DMS 273 treated with DMSO at 0.1 percent for 48 hours (cell line): ENCODE results near the gene THPO.

Source experiments
- DNase-seq: peaks from one replicate; lab custom pipeline; 2025; lab: John Stamatoyannopoulos, UW

The THPO gene

DNA sequence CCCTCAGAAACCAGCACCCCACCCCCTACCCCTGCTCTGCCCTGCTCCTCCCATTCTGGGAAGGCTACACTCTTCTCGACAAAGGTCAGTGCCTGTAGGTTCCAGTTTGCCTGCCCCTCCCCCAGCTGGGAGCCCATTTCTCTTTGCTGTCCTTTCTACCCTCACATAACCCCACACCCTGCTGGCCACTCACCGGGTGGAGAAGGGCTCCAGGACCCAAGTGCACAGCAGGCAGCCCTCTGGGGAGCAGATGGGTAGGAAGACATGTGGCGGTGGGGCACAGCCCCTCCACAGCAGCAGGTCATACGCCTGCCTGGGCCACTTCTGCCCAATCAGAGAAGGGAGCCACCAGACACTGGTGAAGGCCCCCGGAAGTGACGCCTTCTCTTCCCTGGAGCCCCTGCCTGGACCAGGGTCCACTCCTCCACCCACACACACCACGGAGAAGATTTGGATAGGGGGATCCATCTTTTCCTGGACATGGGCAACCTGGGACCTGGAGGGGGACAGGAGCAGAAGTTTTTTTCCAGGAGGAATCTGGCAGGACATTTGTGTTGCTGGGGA lies at the start of gene THPO:
TSS of gene THPO (minus strand) at position 326 of the 564 bp plus-strand sequence. CDS start 1,948 bp downstream, outside the sequence.
- no peak for DNase-seq

DNA sequence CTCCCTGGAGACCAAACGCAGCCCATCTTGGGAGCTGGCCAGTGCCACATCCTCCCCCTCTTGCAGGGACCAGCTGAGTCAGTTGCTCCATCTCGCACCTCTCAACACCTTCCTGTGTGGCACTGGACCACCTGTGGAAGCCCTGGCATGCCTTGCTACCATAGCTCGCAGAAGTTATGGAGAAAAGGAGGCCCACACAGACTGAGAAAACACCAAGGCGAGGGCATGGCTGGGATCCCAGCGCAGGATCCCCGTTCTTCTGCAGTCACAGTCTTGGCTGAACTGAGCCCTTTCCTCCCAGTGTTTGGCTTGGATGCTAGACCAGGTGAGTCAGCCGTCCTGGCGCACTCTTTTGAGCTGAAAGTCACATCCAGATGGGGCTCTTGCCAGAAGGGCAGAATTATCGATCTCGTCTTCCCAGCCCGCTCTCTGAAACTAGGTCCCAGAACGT lies 48.7 kb upstream of the THPO start:
- no peak for DNase-seq

DNA sequence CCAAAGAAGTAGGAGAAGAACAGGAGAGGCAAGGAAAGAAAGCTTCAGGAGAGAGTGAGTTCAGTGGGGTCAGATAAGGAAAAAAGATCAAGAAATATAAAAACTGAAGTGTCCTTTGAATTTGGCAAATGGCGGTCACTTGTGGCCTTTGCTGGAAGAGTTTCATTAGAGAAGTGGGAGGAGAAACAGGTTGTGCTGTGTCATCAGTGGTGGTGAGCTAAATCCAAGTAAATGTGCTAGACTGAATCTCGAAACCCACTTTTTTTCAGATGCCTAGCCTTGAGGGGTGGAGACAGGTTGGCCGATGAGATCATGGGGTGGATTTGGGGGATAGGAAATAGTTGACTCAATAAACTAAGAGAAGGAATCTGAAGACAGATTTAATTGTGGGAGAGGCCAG lies 45.6 kb upstream of the THPO start:
- no peak for DNase-seq

DNA sequence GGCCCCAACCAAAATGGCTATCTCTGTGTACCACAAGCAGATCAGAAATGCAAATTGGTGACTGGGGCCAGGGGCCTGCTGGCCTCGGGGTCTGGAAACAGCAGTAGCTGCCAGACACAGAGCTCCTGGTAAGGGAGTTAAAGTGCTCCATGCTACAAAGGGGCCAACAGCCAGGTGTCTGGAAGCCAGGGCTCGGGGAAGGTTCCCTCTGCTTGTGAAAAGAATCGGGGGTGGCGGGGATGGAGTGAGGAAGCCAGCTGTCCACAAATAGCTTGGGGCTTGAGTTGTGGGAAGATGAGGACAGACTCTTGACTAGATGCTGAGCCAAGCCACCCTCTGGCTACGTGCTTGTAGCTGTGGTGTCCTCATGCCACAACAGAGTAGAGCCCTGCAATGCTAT lies 41.2 kb upstream of the THPO start:
- DNase-seq, result no peak

DNA sequence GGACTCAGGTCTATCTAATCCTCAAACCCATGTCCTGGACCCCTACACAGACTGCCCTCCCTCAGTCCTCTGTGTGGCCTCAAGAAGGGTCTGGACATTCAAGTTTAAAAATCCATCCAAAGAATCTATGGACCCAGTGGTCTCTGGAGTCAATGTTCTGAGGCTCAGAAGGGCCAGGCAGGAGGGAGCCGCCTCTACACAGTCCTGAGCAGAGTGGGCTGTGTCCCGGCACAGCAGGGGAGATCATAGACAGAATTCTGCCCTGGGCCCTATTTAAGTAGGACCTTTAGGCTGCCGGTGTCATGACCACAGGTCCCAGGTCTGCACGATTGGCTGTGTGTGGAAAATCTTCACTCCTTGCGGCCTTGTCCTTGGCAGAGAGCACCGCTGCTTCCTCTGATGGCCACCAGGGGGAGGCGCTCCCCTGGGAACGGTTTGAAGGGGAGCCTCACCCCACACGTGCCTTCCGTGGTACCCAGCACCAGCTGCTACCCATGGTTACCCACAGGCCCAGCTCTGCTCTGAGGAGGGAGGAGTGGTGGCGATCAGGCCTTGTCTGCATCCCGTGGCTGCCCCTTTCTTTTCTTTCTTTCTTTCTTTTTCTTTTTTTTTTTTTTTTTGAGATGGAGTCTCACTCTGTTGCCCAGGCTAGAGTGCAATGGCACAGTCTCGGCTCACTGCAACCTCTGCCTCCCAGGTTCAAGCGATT lies 39.8 kb upstream of the THPO start:
- DNase-seq, result peak; percentile 57

DNA sequence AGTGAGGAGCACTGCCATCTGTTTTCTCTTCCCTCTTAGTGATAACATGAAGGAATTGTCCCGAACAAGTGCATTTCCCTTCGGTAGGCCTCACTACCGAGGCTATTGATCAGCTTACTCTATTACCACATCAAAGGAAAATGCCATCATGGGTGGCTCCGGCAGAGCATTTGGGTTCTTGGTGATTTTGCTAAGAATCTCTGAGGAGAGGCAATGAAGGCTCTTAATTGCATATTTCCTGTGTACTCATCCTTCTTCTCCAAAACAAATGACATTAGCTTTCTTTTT lies 37.1 kb upstream of the THPO start:
- no peak for DNase-seq

- no peak for DNase-seq
Measured at GRCh38 chr3:184414418-184415202, 36.6 kb upstream of the THPO start.

- DNase-seq, result no peak
Measured at GRCh38 chr3:184409946-184410500, 32.0 kb upstream of the THPO start.

- DNase-seq, result no peak
Measured at GRCh38 chr3:184409331-184409926, 31.4 kb upstream of the THPO start.

GRCh38 chr3:184405075-184406030 lies 27.3 kb upstream of the THPO start:
- no peak for DNase-seq

GRCh38 chr3:184399410-184399809 lies 21.4 kb upstream of the THPO start:
- no peak for DNase-seq

- no peak for DNase-seq
Measured at GRCh38 chr3:184395320-184395660, 17.3 kb upstream of the THPO start.

DNA sequence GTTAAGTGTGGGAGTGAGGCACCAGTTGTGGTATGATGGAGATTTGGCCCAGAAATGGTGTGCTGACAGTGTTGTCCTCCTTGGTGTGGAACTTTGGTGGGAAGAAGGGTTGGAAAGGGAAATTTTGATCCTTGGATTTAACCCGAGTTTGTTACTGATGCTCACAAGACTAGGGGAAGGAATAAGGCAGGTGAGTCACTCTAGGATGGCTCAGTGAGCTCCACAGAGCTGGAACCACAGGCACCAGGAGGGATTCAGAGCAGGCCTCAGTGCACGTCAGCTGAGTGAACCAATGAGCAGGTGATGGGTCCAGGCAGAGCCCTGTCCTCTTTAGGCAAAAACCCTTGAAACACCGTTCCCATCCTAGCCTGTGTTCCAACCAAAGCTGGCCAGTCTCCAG lies 13.3 kb upstream of the THPO start:
- DNase-seq, result no peak

DNA sequence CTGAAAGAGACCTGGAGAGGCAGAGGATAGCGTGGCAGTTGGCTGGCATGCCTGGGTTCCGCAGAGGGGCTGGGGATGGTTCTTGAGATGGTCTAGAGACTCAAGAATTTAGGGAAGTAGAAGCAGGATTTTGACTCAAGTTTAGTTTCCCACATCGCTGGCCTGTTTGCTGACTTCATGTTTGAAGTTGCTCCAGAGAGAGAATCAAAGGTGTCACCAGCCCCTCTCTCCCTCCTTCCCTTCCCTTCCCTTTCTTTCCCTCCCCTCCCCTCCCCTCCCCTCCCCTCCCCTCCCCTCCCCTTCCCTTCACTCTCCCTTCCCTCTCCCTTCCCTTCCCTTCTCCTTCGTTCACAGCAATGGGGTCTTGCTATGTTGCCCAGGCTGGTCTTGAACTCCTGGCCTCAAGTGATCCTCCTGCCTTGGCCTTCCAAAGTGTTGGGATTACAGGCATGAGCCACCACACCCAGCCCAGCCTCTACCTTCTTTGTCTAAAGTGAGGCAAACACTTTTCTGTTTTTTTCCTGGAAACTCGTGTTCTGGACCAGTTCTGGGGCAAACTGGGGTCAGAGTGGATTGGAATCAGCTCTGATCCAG lies 12.0 kb upstream of the THPO start:
- DNase-seq, result no peak

DNA sequence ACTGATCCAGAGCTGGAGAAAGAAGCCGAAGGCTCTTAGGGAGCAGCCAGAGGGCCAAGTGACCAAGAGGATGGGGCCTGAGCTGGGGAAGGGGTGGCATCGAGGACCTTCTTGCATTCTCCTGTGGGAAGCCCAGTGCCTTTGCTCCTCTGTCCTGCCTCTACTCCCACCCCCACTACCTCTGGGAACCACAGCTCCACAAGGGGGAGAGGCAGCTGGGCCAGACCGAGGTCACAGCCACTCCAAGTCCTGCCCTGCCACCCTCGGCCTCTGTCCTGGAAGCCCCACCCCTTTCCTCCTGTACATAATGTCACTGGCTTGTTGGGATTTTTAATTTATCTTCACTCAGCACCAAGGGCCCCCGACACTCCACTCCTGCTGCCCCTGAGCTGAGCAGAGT lies 11.4 kb upstream of the THPO start:
- DNase-seq, result no peak

- DNase-seq, result no peak
Measured at GRCh38 chr3:184388936-184389230, 10.9 kb upstream of the THPO start.

- no peak for DNase-seq
Measured at GRCh38 chr3:184388164-184388935, 10.3 kb upstream of the THPO start.

GRCh38 chr3:184387174-184387714 lies 9.2 kb upstream of the THPO start:
- DNase-seq, result no peak

- no peak for DNase-seq
Measured at GRCh38 chr3:184386047-184386806, 8.2 kb upstream of the THPO start.
